Bronchial epithelial cell (primary cell): ENCODE data around the gene IGLON5. TPM values are rescaled to one million over a fixed set of nuclear protein-coding genes. Genes with fewer than 3 reads are reported as not detected.

ENCODE experiments used
- DNase-seq: peaks from one replicate; pipeline ENCODE4 v3.0.0-alpha.2; 2010; ENCODE audit warnings: low read depth
- FAIRE-seq: peaks from 2 replicates; lab custom pipeline; 2011; peaks lifted over from hg19 to GRCh38; lab: Jason Lieb, UNC
- H3K27me3 ChIP-seq: 2 replicates; pipeline ENCODE4 v1.5.1; 2011; ENCODE audit warnings: low read length; ENCODE audit not compliant: control insufficient read depth, insufficient read depth
- H3K36me3 ChIP-seq: 2 replicates; pipeline ENCODE4 v1.5.1; 2011; ENCODE audit warnings: low read length; ENCODE audit not compliant: control insufficient read depth, insufficient read depth
- H3K4me3 ChIP-seq: 2 replicates; pipeline ENCODE4 v1.5.1; 2011; ENCODE audit warnings: mild to moderate bottlenecking, low read depth, low read length, control low read depth
- CTCF ChIP-seq: IDR thresholded peaks from 2 replicates; pipeline ENCODE4 v1.5.1; 2011; ENCODE audit warnings: mild to moderate bottlenecking, moderate library complexity, low read length, control low read depth, inconsistent platforms; ENCODE audit not compliant: insufficient read depth, severe bottlenecking
- total RNA-seq: library from RNA; depleted of rRNA; stranded (reverse); fragments of >200 nt; gene quantifications from 2 replicates; pipeline ENCODE4 v1.2.1, GENCODE V29; 2014

Gene IGLON5
- total RNA-seq, 1 donor from 2014 or later, result not detected

DNA sequence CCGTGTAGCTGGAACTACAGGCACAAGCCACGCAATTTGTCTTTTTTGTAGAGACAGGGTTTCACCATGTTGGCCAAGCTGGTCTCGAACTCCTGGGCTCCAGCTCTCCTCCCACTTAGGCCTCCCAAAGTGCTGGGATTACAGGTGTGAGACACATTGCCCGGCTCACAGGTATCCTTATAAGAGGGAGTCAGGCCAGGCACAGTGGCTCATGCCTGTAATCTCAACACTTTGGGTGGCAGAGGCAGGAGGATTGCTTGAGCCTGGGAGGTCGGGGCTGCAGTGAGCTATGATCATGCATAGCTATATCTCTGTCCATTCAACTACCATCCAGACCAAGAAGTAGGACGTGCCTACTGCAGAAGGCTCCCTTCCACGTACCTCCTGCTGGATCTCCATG lies 10.2 kb upstream of the IGLON5 start:
- DNase-seq (no peak), FAIRE-seq (no peak)
- no peaks in the 10 kb centered on the region for H3K27me3 ChIP-seq
- no peak overlapping the region for H3K4me3 ChIP-seq
- no peak for TF ChIP-seq CTCF
- no peaks in the 10 kb centered on the region for H3K36me3 ChIP-seq

- Histone ChIP-seq H3K27me3 (no peaks in the 10 kb centered on the region), H3K4me3 (no peak overlapping the region), H3K36me3 (no peaks in the 10 kb centered on the region)
- no peak for TF ChIP-seq CTCF
- FAIRE-seq (no peak), DNase-seq (no peak)
Measured at GRCh38 chr19:51305479-51305878, 6.0 kb upstream of the IGLON5 start.

- Histone ChIP-seq H3K4me3 (no peak overlapping the region), H3K36me3 (no peaks in the 10 kb centered on the region), H3K27me3 (no peaks in the 10 kb centered on the region)
- DNase-seq (no peak), FAIRE-seq (no peak)
- TF ChIP-seq CTCF, result no peak
Measured at GRCh38 chr19:51316688-51317087, 5.2 kb downstream of the IGLON5 start.

DNA sequence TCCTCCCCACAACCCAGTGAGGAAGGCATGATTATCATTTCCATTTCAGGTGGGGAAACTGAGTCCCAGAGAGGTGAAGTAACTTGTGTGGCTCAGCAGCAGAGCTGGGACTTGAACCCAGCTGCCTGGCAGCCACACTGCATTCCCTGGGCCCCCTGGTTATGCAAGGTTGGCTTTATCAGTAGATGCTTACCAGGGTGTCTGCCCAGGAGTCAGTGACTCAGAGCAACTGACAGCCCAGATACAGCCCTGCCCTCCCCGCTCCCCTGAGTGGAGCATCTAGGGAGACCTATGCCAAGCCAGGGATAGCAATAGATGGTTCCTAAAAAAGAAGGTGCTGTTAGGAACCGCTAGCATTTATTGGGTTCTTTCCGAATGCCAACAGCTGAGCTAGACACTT lies 5.9 kb downstream of the IGLON5 start:
- H3K36me3 ChIP-seq, result no peaks in the 10 kb centered on the region
- FAIRE-seq, result no peak
- TF ChIP-seq CTCF, result no peak
- H3K4me3 ChIP-seq, result no peak overlapping the region
- no peak for DNase-seq
- H3K27me3 ChIP-seq, result no peaks in the 10 kb centered on the region

DNA sequence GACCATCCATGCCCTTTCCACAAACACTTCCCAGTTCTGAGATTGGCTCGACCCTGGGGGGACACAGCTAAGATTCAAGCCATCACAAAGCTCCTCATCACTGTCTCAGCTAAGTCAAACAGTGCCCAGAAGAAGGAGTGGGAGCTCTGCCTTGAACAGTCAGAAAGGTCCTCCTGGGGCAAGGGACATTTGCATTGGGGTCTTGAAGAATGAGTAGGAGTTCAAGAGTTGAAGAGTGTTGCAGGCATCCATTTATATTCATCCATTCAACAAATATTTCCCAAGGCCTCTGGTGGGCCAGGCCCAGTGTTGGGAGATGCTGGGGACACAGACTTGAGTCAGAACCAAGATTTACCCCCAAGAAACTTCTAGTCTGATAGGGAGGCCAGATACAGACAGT lies 6.5 kb downstream of the IGLON5 start:
- H3K4me3 ChIP-seq, result no peak overlapping the region
- no peaks in the 10 kb centered on the region for H3K27me3 ChIP-seq
- no peak for FAIRE-seq
- TF ChIP-seq CTCF, result no peak
- no peak for DNase-seq
- H3K36me3 ChIP-seq, result no peaks in the 10 kb centered on the region
